K562 (cell line): ENCODE results near the gene MBOAT7. TPM values are rescaled to one million over a fixed set of nuclear protein-coding genes. Genes with fewer than 3 reads are reported as not detected.

Experiments
- CREM ChIP-seq: IDR thresholded peaks from 2 replicates; pipeline ENCODE4 v1.6.1; 2014; ENCODE audit warnings: antibody characterized with exemption, low read depth
- MCM3 ChIP-seq: fragments of 450-650 bp; IDR thresholded peaks from 2 replicates; pipeline ENCODE4 v1.6.1; 2016
- MEF2D ChIP-seq: conservative IDR thresholded peaks from 2 replicates; pipeline ENCODE4 v1.6.1; 2016; ENCODE audit warnings: low read depth, missing genetic modification characterization, missing compliant biosample characterization
- MYNN ChIP-seq, 2 experiments: sonication (generic); formaldehyde crosslinking in 1 of 2; IDR thresholded peaks; 2 replicates each; pipeline versions ENCODE4 v1.5.0 to v1.6.1; 2016 to 2020; ENCODE audit warnings: antibody characterized with exemption in 1 of 2, missing genetic modification reagents in 1 of 2
- POLR2A ChIP-seq: fragments of 450-650 bp; conservative IDR thresholded peaks from 2 replicates; pipeline ENCODE4 v1.6.1; 2016
- POLR2AphosphoS5 ChIP-seq: IDR thresholded peaks from 2 replicates; pipeline ENCODE4 v1.6.1; 2011; ENCODE audit warnings: mild to moderate bottlenecking, low read depth, low read length, moderate library complexity; ENCODE audit not compliant: control insufficient read depth, insufficient read depth
- PPARD ChIP-seq: fragments of 250-450 bp; sonication (Bioruptor Pico); IDR thresholded peaks from 2 replicates; pipeline ENCODE4 v1.8.0; 2022; ENCODE audit warnings: inconsistent platforms, mild to moderate bottlenecking, moderate library complexity
- PRPF4 ChIP-seq: fragments of 200-400 bp; formaldehyde crosslinking; IDR thresholded peaks from one replicate; pipeline ENCODE4 v1.6.1; 2017; ENCODE audit warnings: low read length, low read depth, mild to moderate bottlenecking; ENCODE audit not compliant: insufficient read depth, poor library complexity, severe bottlenecking
- RBM15 ChIP-seq: fragments of 200-400 bp; formaldehyde crosslinking; IDR thresholded peaks from 2 replicates; pipeline ENCODE4 v1.6.1; 2018; ENCODE audit warnings: mild to moderate bottlenecking, low read length, moderate library complexity; ENCODE audit not compliant: insufficient read depth
- SMAD3 ChIP-seq: fragments of 450-650 bp; formaldehyde crosslinking; conservative IDR thresholded peaks from 2 replicates; pipeline ENCODE4 v1.4.0; 2020; ENCODE audit warnings: mild to moderate bottlenecking
- SMARCC2 ChIP-seq: fragments of 450-650 bp; IDR thresholded peaks from 2 replicates; pipeline ENCODE4 v1.6.1; 2017; ENCODE audit warnings: antibody characterized with exemption, moderate library complexity, mild to moderate bottlenecking, low read depth
- XRCC4 ChIP-seq: IDR thresholded peaks from one replicate; pipeline ENCODE4 v1.6.1; 2011; ENCODE audit not compliant: insufficient read depth, insufficient read length; ENCODE audit errors: extremely low read depth
- ZFPM2 ChIP-seq: fragments of 250-450 bp; sonication (Bioruptor Pico); IDR thresholded peaks from 2 replicates; pipeline ENCODE4 v1.5.1; 2022; ENCODE audit warnings: mild to moderate bottlenecking
- ZNF766 ChIP-seq: fragments of 200-800 bp; sonication (Bioruptor generic); conservative IDR thresholded peaks from 2 replicates; pipeline ENCODE4 v1.6.1; 2016; ENCODE audit warnings: missing genetic modification characterization, missing compliant biosample characterization
- polyA plus RNA-seq, 8 experiments: library from polyadenylated mRNA; depleted of rRNA in 4 of 8; stranded (reverse) in 5 of 8; unstranded in 3 of 8; fragments of >200 nt; fragmentation: Nextera tagmentation in 2 of 8; fragmentation: Illumina TruSeq in 1 of 8; extraction: Ambion mirVana in 2 of 8; extraction: Trizol in 1 of 8; gene quantifications; 2 replicates each; pipeline versions ENCODE4 v1.2.1 to v1.2.3, GENCODE V29; 2011 to 2014; ENCODE audit warnings: inconsistent platforms in 1 of 8, missing spikeins in 1 of 8
- total RNA-seq, 7 experiments: library from RNA; depleted of rRNA in 6 of 7; stranded (reverse); fragments of >200 nt in 6 of 7; fragmentation: Illumina TruSeq in 2 of 7; extraction: Trizol in 2 of 7; gene quantifications; 2 replicates each; pipeline versions ENCODE4 v1.2.1 to v1.2.3, GENCODE V29; 2011 to 2021; ENCODE audit warnings: low replicate concordance in 1 of 7
- TF ChIP-seq, protein P1 (sequence below): conservative IDR thresholded peaks from 2 replicates; pipeline ENCODE4 v1.6.1; 2011; ENCODE audit warnings: low read depth, mild to moderate bottlenecking, low read length; ENCODE audit not compliant: control insufficient read depth
- TF ChIP-seq, protein P2 (sequence below), 2 experiments: fragments of 450-650 bp in 1 of 2; sonication (generic) in 1 of 2; formaldehyde crosslinking in 1 of 2; IDR thresholded peaks; 2 replicates each; pipeline versions ENCODE4 v1.7.1 to v1.9.0; 2016 to 2022; ENCODE audit warnings: inconsistent platforms in 1 of 2, mild to moderate bottlenecking in 1 of 2, missing genetic modification reagents in 1 of 2

Gene MBOAT7
- total and polyA plus RNA-seq, 9 of the 15 experiments (the other 6 are each of a cell fraction or from before 2014, with no cell fraction given), result 1.4 to 153 (median 56.1) TPM

DNA sequence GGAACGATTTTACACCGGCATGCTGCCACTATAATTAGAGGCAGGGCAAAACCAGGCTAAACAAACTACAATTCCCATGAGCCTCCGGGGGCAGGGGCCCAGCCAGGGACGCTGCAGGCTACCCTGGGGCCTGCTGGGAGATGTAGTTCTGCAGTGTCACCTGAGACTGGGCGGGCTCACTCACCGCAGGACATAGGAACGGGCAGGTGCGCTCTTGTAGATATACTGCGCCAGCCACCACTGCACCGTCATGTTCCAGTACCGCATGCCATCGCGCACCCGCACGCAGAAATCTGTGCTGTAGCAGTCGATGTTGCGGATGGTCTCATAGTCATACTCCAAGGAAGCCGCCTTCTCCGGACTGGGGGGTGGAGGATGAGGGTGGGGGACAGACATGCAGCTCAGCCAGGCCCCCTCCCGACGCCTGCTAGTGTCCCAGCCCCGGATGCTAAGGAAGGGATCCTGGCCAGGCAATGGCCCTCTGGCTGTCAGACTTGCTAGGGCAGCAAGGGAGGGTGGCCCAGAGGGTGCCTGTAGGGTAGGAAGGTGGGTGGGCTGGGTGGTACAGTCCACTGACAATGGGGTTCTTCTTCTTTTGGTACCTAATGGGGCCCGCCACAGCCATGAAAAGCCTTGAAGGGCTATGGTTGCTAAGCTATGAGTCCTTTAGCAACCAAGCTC is 10.7 kb downstream of the MBOAT7 start (continued):
- no peak for TF ChIP-seq ZFPM2
- TF ChIP-seq CREM, result peak; percentile 55; the same call in 1 of the 2 replicates
- TF ChIP-seq, protein P1, sequence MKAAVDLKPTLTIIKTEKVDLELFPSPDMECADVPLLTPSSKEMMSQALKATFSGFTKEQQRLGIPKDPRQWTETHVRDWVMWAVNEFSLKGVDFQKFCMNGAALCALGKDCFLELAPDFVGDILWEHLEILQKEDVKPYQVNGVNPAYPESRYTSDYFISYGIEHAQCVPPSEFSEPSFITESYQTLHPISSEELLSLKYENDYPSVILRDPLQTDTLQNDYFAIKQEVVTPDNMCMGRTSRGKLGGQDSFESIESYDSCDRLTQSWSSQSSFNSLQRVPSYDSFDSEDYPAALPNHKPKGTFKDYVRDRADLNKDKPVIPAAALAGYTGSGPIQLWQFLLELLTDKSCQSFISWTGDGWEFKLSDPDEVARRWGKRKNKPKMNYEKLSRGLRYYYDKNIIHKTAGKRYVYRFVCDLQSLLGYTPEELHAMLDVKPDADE, result peak; percentile 96; the same call in 1 of the 2 replicates
- TF ChIP-seq PRPF4, result no peak
- TF ChIP-seq SMARCC2, result no peak
- no peak for TF ChIP-seq MCM3
- TF ChIP-seq RBM15, result no peak
- 0 out of 2 replicates have a peak, but pooled peaks have one; percentile 14 for TF ChIP-seq MYNN (IDR thresholded peaks at IDR 0.05)
- TF ChIP-seq MYNN (CRISPR knock-in tag; IDR thresholded peaks at IDR 0.05), result no peak
- no peak for TF ChIP-seq SMAD3
- TF ChIP-seq POLR2AphosphoS5, result no peak
- TF ChIP-seq MEF2D (tag), result no peak
- TF ChIP-seq XRCC4, result no peak
- TF ChIP-seq, protein P2, sequence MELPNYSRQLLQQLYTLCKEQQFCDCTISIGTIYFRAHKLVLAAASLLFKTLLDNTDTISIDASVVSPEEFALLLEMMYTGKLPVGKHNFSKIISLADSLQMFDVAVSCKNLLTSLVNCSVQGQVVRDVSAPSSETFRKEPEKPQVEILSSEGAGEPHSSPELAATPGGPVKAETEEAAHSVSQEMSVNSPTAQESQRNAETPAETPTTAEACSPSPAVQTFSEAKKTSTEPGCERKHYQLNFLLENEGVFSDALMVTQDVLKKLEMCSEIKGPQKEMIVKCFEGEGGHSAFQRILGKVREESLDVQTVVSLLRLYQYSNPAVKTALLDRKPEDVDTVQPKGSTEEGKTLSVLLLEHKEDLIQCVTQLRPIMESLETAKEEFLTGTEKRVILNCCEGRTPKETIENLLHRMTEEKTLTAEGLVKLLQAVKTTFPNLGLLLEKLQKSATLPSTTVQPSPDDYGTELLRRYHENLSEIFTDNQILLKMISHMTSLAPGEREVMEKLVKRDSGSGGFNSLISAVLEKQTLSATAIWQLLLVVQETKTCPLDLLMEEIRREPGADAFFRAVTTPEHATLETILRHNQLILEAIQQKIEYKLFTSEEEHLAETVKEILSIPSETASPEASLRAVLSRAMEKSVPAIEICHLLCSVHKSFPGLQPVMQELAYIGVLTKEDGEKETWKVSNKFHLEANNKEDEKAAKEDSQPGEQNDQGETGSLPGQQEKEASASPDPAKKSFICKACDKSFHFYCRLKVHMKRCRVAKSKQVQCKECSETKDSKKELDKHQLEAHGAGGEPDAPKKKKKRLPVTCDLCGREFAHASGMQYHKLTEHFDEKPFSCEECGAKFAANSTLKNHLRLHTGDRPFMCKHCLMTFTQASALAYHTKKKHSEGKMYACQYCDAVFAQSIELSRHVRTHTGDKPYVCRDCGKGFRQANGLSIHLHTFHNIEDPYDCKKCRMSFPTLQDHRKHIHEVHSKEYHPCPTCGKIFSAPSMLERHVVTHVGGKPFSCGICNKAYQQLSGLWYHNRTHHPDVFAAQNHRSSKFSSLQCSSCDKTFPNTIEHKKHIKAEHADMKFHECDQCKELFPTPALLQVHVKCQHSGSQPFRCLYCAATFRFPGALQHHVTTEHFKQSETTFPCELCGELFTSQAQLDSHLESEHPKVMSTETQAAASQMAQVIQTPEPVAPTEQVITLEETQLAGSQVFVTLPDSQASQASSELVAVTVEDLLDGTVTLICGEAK (IDR thresholded peaks at IDR 0.05), result no peak
- TF ChIP-seq, protein P2 (CRISPR knock-in tag; IDR thresholded peaks at IDR 0.05), result no peak
- TF ChIP-seq ZNF766, result 0 out of 2 replicates have a peak, but pooled peaks have one; percentile 34
- no peak; the same call in 1 of the 2 replicates for TF ChIP-seq POLR2A
- TF ChIP-seq PPARD (CRISPR knock-in tag), result no peak
